BJ (cell line): Measurements from ENCODE around the gene CTDSPL. TPM values are rescaled to one million over a fixed set of nuclear protein-coding genes. Genes with fewer than 3 reads are reported as not detected.

Experiments
- CTCF ChIA-PET: fragments of 350-600 bp; formaldehyde crosslinking; extraction: SDS; loops from one replicate; lab custom pipeline; 2021; ENCODE audit warnings: antibody characterized with exemption, inconsistent platforms; lab: Yijun Ruan, JAX
- POLR2A ChIA-PET: fragments of 300-600 bp; sonication (Branson Sonifier 250); formaldehyde crosslinking; extraction: SDS; loops from one replicate; lab custom pipeline; 2021; ENCODE audit warnings: antibody characterized with exemption; lab: Charles Lee
- DNase-seq: peaks from one replicate; pipeline ENCODE4 v3.0.0-alpha.2; 2011; ENCODE audit warnings: low read depth
- H3K27me3 ChIP-seq: 2 replicates; pipeline ENCODE4 v1.6.0; 2011; ENCODE audit warnings: low read length; ENCODE audit not compliant: control insufficient read depth, insufficient read depth
- H3K36me3 ChIP-seq: 2 replicates; pipeline ENCODE4 v1.5.1; 2011; ENCODE audit warnings: low read length; ENCODE audit not compliant: control insufficient read depth, insufficient read depth
- H3K4me3 ChIP-seq: 2 replicates; pipeline ENCODE4 v1.5.1; 2011; ENCODE audit warnings: low read depth, mild to moderate bottlenecking, control low read depth, low read length
- polyA plus RNA-seq: library from polyadenylated mRNA; depleted of rRNA; stranded (reverse); fragments of >200 nt; gene quantifications from 2 replicates; pipeline ENCODE4 v1.2.3, GENCODE V29; 2011
- TF ChIP-seq, protein P1 (sequence below): IDR thresholded peaks from 2 replicates; pipeline ENCODE4 v1.5.1; 2011; ENCODE audit warnings: low read depth, mild to moderate bottlenecking, control low read depth, inconsistent platforms, low read length, moderate library complexity; ENCODE audit not compliant: insufficient read depth

The CTDSPL gene
- polyA plus RNA-seq, 1 experiment: 45.2 TPM

DNA sequence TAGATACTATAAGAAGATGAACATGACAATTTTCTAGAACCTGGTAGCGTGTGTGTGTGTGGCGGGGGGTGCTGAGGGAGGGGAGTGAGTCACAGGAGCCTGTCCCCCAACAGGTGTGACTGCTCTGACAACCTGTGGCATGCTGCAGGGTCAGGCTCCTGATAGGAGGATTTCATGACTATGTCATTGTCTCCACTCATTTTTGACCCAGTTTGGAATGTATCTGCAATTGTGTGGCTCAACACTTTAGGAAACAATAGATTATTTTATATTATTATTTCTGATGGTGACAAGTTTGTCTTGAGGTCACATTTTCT is 119.6 kb downstream of the CTDSPL start:
- no peak for DNase-seq
- TF ChIP-seq, protein P1, sequence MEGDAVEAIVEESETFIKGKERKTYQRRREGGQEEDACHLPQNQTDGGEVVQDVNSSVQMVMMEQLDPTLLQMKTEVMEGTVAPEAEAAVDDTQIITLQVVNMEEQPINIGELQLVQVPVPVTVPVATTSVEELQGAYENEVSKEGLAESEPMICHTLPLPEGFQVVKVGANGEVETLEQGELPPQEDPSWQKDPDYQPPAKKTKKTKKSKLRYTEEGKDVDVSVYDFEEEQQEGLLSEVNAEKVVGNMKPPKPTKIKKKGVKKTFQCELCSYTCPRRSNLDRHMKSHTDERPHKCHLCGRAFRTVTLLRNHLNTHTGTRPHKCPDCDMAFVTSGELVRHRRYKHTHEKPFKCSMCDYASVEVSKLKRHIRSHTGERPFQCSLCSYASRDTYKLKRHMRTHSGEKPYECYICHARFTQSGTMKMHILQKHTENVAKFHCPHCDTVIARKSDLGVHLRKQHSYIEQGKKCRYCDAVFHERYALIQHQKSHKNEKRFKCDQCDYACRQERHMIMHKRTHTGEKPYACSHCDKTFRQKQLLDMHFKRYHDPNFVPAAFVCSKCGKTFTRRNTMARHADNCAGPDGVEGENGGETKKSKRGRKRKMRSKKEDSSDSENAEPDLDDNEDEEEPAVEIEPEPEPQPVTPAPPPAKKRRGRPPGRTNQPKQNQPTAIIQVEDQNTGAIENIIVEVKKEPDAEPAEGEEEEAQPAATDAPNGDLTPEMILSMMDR: no peak
- H3K36me3 ChIP-seq: peaks cover 5% of the 10 kb centered on the region
- POLR2A ChIA-PET: no interaction called here
- H3K27me3 ChIP-seq: no peaks in the 10 kb centered on the region
- CTCF ChIA-PET: interaction anchor here (0.6 to 5.4 kb wide), 6 partner anchors 7 to 669 kb away, joined by 3 to 32 read pairs (median 10); no protein-coding TSS in a partner anchor
- no peak overlapping the region for H3K4me3 ChIP-seq

DNA sequence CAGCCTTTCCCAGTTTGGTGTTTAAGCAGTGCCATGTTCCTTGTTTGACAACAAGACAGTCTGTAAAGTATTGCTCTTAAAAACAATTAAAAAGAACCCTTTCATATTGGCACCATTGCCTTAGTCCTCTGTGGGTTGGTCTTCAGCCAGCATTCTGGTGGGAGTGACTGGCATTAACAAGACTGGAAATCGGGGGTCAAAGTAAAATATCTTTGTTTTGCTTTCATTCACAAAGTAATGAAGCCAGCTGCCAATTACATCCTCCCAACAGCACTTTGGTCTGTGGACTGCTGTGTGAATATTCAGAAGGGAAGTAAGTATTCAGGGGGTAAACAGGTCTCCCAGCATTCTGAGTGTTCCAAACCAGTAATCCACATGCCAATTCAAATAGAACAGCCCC is 120.7 kb downstream of the CTDSPL start:
- POLR2A ChIA-PET: no interaction called here
- no peaks in the 10 kb centered on the region for H3K27me3 ChIP-seq
- CTCF ChIA-PET: interaction anchor here (0.6 to 5.4 kb wide), 4 partner anchors 8 to 516 kb away, joined by 3 to 32 read pairs (median 3); no protein-coding TSS in a partner anchor
- TF ChIP-seq, protein P1: no peak
- H3K36me3 ChIP-seq: peaks cover 5% of the 10 kb centered on the region
- no peak overlapping the region for H3K4me3 ChIP-seq
- DNase-seq: no peak

DNA sequence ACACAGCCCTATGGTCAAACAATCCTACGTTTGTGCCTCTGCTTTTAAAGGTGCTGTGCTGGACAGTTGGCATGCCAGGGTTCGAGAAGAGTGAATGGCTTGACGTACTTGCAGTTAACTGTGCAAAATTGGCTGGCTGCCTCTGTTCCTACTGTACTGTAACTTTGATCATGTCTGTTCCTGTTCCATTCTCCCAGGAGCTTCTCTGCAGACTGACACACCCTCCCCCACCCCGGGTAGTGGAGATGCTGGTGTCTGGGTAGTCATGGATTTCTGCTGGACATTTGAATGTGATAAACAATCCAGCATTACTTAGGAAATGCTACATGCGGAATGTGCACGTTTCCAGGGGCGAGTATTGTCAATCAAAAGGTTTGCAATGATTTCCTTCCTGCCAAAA is 122.4 kb downstream of the CTDSPL start:
- POLR2A ChIA-PET: no interaction called here
- no peaks in the 10 kb centered on the region for H3K27me3 ChIP-seq
- TF ChIP-seq, protein P1: no peak
- DNase-seq: no peak
- H3K36me3 ChIP-seq: peaks cover 5% of the 10 kb centered on the region
- CTCF ChIA-PET: interaction anchor here (0.7 to 5.4 kb wide), 3 partner anchors 9 to 17 kb away, joined by 3 to 32 read pairs (median 4); no protein-coding TSS in a partner anchor
- no peak overlapping the region for H3K4me3 ChIP-seq

DNA sequence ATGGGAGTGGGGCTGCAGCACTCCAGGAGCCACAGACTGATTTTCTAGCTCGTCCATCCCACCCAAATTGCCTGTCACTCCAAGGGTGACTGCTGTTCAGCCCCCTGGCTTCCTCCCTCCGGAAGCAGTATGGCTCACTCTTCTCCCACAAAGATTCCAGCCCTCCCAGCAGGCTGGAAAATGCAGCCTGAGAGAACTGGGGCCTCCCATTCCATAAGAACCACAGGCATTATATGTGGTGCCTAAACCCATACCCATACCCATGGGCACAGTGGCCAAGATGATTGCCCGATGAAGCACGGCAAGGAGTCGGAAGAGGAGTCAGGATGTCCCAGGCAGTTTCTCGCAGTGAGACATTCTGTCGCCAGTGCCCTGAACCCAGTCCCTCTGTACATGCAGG is 122.9 kb downstream of the CTDSPL start:
- H3K36me3 ChIP-seq: peaks cover 5% of the 10 kb centered on the region
- H3K27me3 ChIP-seq: no peaks in the 10 kb centered on the region
- POLR2A ChIA-PET: no interaction called here
- CTCF ChIA-PET: interaction anchor here (0.7 to 5.4 kb wide), 2 partner anchors 10 to 17 kb away, joined by 3 to 32 read pairs; no protein-coding TSS in a partner anchor
- no peak overlapping the region for H3K4me3 ChIP-seq
- TF ChIP-seq, protein P1: no peak
- no peak for DNase-seq

DNA sequence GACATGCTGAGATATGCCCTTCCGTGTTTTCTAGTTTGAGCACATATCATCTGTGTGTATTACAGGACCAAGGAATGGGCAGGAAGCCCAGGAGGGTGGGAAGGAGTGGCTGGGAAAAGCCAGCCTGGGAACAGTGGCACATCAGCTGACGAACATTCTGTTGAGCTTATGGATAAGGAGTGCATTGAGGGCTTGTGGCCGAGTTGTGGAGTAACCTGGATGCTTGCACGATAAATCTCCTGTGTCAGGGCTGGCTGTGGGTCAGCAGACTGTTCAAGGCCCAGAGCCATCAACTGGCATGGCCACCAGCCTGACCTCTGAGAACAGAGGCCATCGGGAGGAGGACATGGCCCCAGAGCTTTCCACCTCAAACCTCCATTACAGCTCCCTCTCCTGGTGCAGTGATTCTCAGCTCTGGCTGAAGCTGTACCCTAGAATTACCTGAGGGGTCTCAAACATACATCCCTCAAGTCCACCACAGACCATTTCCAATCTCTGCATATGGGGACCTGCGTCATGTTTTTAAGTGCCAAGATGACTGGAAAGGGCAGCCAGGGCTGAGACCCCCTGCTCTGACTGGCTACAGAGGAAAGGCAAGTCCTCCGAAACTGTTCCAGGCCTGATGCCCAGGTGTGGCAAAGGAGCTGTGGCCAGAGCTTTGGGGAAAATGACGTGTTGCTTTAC is 124.1 kb downstream of the CTDSPL start:
- H3K4me3 ChIP-seq: no peak overlapping the region
- H3K36me3 ChIP-seq: peaks cover 2% of the 10 kb centered on the region
- TF ChIP-seq, protein P1: no peak
- DNase-seq: no peak
- ChIA-PET CTCF (interaction anchor here (1.4 to 5.4 kb wide), 5 partner anchors 11 to 360 kb away, joined by 5 to 32 read pairs (median 9); partner anchors contain the start of gene XYLB), POLR2A (no interaction called here)
- no peaks in the 10 kb centered on the region for H3K27me3 ChIP-seq
